ENCODE results near the gene RNF31. TPM values are rescaled to one million over a fixed set of nuclear protein-coding genes. Genes with fewer than 3 reads are reported as not detected.
A peak's percentile ranks its signal among the peaks of the same experiment; 100 is the strongest.

The RNF31 gene
- total and polyA plus RNA-seq, 2 of the 13 experiments (the other 11 are each of a cell fraction or from before 2014, with no cell fraction given) = 48.2 to 86.8 TPM

- TF ChIP-seq, protein P1, sequence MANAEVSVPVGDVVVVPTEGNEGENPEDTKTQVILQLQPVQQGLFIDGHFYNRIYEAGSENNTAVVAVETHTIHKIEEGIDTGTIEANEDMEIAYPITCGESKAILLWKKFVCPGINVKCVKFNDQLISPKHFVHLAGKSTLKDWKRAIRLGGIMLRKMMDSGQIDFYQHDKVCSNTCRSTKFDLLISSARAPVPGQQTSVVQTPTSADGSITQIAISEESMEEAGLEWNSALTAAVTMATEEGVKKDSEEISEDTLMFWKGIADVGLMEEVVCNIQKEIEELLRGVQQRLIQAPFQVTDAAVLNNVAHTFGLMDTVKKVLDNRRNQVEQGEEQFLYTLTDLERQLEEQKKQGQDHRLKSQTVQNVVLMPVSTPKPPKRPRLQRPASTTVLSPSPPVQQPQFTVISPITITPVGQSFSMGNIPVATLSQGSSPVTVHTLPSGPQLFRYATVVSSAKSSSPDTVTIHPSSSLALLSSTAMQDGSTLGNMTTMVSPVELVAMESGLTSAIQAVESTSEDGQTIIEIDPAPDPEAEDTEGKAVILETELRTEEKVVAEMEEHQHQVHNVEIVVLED (CRISPR knock-in tag; IDR thresholded peaks at IDR 0.05; ENCODE audit: borderline replicate concordance) = no peak
- TF ChIP-seq ZNF577 (CRISPR knock-in tag; IDR thresholded peaks at IDR 0.05; ENCODE audit: borderline replicate concordance, low read depth) (no peak), ZBTB8A (CRISPR knock-in tag; IDR thresholded peaks at IDR 0.05; ENCODE audit: borderline replicate concordance, low read depth) (no peak), ZNF552 (CRISPR knock-in tag; IDR thresholded peaks at IDR 0.05; ENCODE audit: borderline replicate concordance) (no peak), PAX8 (CRISPR knock-in tag; IDR thresholded peaks at IDR 0.05; ENCODE audit: borderline replicate concordance) (no peak), ZNF136 (CRISPR knock-in tag; IDR thresholded peaks at IDR 0.05; ENCODE audit: low read depth) (no peak), MYNN (CRISPR knock-in tag; IDR thresholded peaks at IDR 0.05; ENCODE audit: low read depth) (no peak), ZNF280D (CRISPR knock-in tag; IDR thresholded peaks at IDR 0.05) (peak; percentile 34; the same call in 1 of the 2 replicates), JUN (CRISPR knock-in tag; IDR thresholded peaks at IDR 0.05) (no peak), ZSCAN25 (CRISPR knock-in tag; IDR thresholded peaks at IDR 0.05) (peak; percentile 100), CHD2 (IDR thresholded peaks at IDR 0.05; ENCODE audit: low read depth, low read length) (no peak)
- TF ChIP-seq, protein P2, sequence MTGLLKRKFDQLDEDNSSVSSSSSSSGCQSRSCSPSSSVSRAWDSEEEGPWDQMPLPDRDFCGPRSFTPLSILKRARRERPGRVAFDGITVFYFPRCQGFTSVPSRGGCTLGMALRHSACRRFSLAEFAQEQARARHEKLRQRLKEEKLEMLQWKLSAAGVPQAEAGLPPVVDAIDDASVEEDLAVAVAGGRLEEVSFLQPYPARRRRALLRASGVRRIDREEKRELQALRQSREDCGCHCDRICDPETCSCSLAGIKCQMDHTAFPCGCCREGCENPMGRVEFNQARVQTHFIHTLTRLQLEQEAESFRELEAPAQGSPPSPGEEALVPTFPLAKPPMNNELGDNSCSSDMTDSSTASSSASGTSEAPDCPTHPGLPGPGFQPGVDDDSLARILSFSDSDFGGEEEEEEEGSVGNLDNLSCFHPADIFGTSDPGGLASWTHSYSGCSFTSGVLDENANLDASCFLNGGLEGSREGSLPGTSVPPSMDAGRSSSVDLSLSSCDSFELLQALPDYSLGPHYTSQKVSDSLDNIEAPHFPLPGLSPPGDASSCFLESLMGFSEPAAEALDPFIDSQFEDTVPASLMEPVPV (CRISPR knock-in tag; IDR thresholded peaks at IDR 0.05) = no peak
- TF ChIP-seq, protein P3, sequence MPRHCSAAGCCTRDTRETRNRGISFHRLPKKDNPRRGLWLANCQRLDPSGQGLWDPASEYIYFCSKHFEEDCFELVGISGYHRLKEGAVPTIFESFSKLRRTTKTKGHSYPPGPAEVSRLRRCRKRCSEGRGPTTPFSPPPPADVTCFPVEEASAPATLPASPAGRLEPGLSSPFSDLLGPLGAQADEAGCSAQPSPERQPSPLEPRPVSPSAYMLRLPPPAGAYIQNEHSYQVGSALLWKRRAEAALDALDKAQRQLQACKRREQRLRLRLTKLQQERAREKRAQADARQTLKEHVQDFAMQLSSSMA (CRISPR knock-in tag; IDR thresholded peaks at IDR 0.05) = 0 out of 2 replicates have a peak, but pooled peaks have one; percentile 57
- TF ChIP-seq, protein P4, sequence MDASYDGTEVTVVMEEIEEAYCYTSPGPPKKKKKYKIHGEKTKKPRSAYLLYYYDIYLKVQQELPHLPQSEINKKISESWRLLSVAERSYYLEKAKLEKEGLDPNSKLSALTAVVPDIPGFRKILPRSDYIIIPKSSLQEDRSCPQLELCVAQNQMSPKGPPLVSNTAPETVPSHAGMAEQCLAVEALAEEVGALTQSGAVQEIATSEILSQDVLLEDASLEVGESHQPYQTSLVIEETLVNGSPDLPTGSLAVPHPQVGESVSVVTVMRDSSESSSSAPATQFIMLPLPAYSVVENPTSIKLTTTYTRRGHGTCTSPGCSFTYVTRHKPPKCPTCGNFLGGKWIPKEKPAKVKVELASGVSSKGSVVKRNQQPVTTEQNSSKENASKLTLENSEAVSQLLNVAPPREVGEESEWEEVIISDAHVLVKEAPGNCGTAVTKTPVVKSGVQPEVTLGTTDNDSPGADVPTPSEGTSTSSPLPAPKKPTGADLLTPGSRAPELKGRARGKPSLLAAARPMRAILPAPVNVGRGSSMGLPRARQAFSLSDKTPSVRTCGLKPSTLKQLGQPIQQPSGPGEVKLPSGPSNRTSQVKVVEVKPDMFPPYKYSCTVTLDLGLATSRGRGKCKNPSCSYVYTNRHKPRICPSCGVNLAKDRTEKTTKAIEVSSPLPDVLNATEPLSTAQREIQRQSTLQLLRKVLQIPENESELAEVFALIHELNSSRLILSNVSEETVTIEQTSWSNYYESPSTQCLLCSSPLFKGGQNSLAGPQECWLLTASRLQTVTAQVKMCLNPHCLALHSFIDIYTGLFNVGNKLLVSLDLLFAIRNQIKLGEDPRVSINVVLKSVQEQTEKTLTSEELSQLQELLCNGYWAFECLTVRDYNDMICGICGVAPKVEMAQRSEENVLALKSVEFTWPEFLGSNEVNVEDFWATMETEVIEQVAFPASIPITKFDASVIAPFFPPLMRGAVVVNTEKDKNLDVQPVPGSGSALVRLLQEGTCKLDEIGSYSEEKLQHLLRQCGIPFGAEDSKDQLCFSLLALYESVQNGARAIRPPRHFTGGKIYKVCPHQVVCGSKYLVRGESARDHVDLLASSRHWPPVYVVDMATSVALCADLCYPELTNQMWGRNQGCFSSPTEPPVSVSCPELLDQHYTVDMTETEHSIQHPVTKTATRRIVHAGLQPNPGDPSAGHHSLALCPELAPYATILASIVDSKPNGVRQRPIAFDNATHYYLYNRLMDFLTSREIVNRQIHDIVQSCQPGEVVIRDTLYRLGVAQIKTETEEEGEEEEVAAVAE (CRISPR knock-in tag; IDR thresholded peaks at IDR 0.05; ENCODE audit: borderline replicate concordance) = 0 out of 2 replicates have a peak, but pooled peaks have one; percentile 12
Measured at GRCh38 chr14:24130717-24131548, 16.4 kb upstream of the RNF31 start (continued).

Data from HepG2 (cell line).